HL-60 (cell line): ENCODE results near the gene FGGY.

ENCODE experiments used
- DNase-seq, 2 experiments: peaks; one replicate each; pipeline ENCODE4 v3.0.0-alpha.2; 2010 to 2020; ENCODE audit warnings: low read depth in 1 of 2, low spot score in 1 of 2
- H3K27ac ChIP-seq: fragments of 250-450 bp; sonication (Bioruptor Pico); replicated peaks from 2 replicates; pipeline ENCODE4 v1.5.1; 2020; ENCODE audit warnings: mild to moderate bottlenecking, moderate library complexity
- H3K27me3 ChIP-seq: fragments of 250-450 bp; sonication (Bioruptor Pico); 2 replicates; pipeline ENCODE4 v1.5.1; 2021; ENCODE audit warnings: mild to moderate bottlenecking, moderate library complexity; ENCODE audit not compliant: insufficient read depth, poor library complexity, severe bottlenecking
- H3K4me3 ChIP-seq: replicated peaks from 2 replicates; pipeline ENCODE4 v1.5.1; 2011; ENCODE audit warnings: mild to moderate bottlenecking, control low read depth, low read length; ENCODE audit not compliant: insufficient read depth
- CTCF ChIP-seq: IDR thresholded peaks from one replicate; pipeline ENCODE4 v1.5.1; 2011; ENCODE audit warnings: low read length, control low read depth, inconsistent platforms; ENCODE audit not compliant: insufficient read depth
- GABPA ChIP-seq: IDR thresholded peaks from 2 replicates; pipeline ENCODE4 v1.6.1; 2012; ENCODE audit warnings: low read depth
- POLR2AphosphoS5 ChIP-seq: IDR thresholded peaks from 2 replicates; pipeline ENCODE4 v1.6.1; 2012; ENCODE audit warnings: low read depth
- REST ChIP-seq: IDR thresholded peaks from 2 replicates; pipeline ENCODE4 v1.6.1; 2012; ENCODE audit warnings: low read depth; ENCODE audit not compliant: insufficient replicate concordance
- SPI1 ChIP-seq: IDR thresholded peaks from 2 replicates; pipeline ENCODE4 v1.6.1; 2012; ENCODE audit warnings: low read depth, mild to moderate bottlenecking, borderline replicate concordance

The FGGY gene

GRCh38 chr1:59748123-59748522 lies 451.2 kb downstream of the FGGY start:
- H3K27me3 ChIP-seq = no peaks in the 10 kb centered on the region
- DNase-seq = no peak
- H3K4me3 ChIP-seq = no peak overlapping the region
- TF ChIP-seq CTCF (no peak), POLR2AphosphoS5 (no peak), SPI1 (no peak), GABPA (no peak), REST (no peak)
- no peak overlapping the region for H3K27ac ChIP-seq

DNA sequence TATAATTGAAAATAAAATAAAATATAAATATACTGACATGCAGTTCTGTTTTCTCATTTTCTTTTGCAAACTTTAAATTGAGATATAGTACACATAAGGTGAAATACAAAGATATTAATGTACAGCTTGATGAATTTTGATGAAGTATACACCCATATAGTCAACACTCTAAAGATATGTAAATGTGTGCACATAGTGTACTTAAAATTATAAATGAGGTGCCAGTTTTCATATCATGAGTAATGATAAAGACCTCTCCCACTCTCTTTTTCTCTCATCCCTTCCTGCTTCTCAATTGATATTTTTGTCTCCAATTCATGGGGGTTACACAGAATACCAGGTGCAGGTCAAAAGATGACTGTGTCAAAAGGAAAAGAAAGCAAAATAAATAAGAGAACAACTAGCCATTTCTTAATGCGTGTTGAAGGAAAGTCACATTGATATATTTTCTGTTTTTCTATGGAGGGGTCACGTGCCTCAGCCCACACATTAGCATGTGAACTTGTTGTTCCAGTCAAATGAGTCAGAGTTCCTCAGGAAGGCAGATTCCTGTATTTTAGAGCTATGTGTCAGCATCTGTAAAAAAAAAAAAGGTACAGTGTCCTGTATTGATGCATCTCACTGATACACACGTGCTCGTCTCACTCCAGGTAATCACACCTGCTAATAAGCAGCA lies 453.6 kb downstream of the FGGY start:
- no peak for TF ChIP-seq GABPA
- no peak for TF ChIP-seq CTCF
- no peak for TF ChIP-seq REST
- no peak for TF ChIP-seq SPI1
- TF ChIP-seq POLR2AphosphoS5 = no peak

GRCh38 chr1:59751004-59751395 lies 454.1 kb downstream of the FGGY start:
- H3K27me3 ChIP-seq = no peaks in the 10 kb centered on the region
- TF ChIP-seq GABPA (no peak), CTCF (no peak), SPI1 (no peak), REST (no peak), POLR2AphosphoS5 (no peak)
- H3K27ac ChIP-seq = no peak overlapping the region
- no peak overlapping the region for H3K4me3 ChIP-seq
- no peak for DNase-seq

More for the DNA sequence above, 453.6 kb downstream of the FGGY start:
- H3K27ac ChIP-seq = no peak overlapping the region
- no peak for DNase-seq
- no peak overlapping the region for H3K4me3 ChIP-seq
- no peaks in the 10 kb centered on the region for H3K27me3 ChIP-seq
